Psoas muscle (tissue), 8 donors: ENCODE data around the gene FNTB. TPM values are rescaled to one million over a fixed set of nuclear protein-coding genes. Genes with fewer than 3 reads are reported as not detected.

ENCODE experiments used
- ATAC-seq, 4 donors: fragments of 200-7000 bp; cut with Tn5 transposase; one replicate each; pipeline ENCODE4 v1.9.1; 2020; ENCODE audit warnings: moderate library complexity in 3 of 4, mild to moderate bottlenecking in 2 of 4
- DNase-seq, 2 donors: peaks; one replicate each; pipeline ENCODE4 v3.0.0-alpha.2; 2020
- H3K27ac ChIP-seq: fragments of 200-600 bp; one replicate; pipeline ENCODE4 v1.8.0; 2022
- H3K27me3 ChIP-seq, 3 donors: fragments of 200-600 bp in 1 of 3; one replicate each; pipeline versions ENCODE4 v1.6.1 to v1.8.0; 2013 to 2022; ENCODE audit warnings: low read length in 2 of 3, mild to moderate bottlenecking in 2 of 3, moderate library complexity in 1 of 3; ENCODE audit not compliant: insufficient read depth in 3 of 3
- H3K36me3 ChIP-seq, 2 donors: fragments of 200-600 bp in 1 of 2; one replicate each; pipeline versions ENCODE4 v1.6.1 to v1.8.0; 2013 to 2022; ENCODE audit warnings: low read depth in 1 of 2, mild to moderate bottlenecking in 1 of 2, moderate library complexity in 1 of 2; ENCODE audit not compliant: insufficient read depth in 1 of 2
- H3K4me1 ChIP-seq: fragments of 200-600 bp; one replicate; pipeline ENCODE4 v1.8.0; 2022
- H3K4me3 ChIP-seq: fragments of 200-600 bp; one replicate; pipeline ENCODE4 v1.8.0; 2022; ENCODE audit warnings: mild to moderate bottlenecking
- H3K9me3 ChIP-seq: fragments of 200-600 bp; one replicate; pipeline ENCODE4 v1.8.0; 2022
- WGBS, 3 donors: extraction: QIAGEN DNeasy Blood & Tissue Kit; methylation state at CpG; one replicate each; pipeline versions ENCODE4 v1.1.6 to v1.1.7; 2013; 5-methylcytosine and 5-hydroxymethylcytosine counted together
- intact Hi-C, 2 donors: fragments of 100-400 bp; cut with DNase I; formaldehyde crosslinking; loops; one replicate each; pipeline versions ENCODE4 v1.11.0 to v1.14.2; 2022
- polyA plus RNA-seq, 3 donors: library from polyadenylated mRNA; stranded (reverse); fragments of 200-250 nt; gene quantifications; one replicate each; pipeline ENCODE4 v1.2.3, GENCODE V29; 2013
- total RNA-seq, 4 donors: library from RNA; stranded (reverse); fragmentation: NEBNext Ultra II Directional in 2 of 4; extraction: Animal tissue kit (Norgen Biotek cat#: 25700) in 2 of 4; gene quantifications; one replicate each; pipeline versions ENCODE4 v1.2.1 to v1.2.4, GENCODE V29; 2021 to 2023
- TF ChIP-seq, protein P1 (sequence below): fragments of 200-600 bp; IDR thresholded peaks from one replicate; pipeline ENCODE4 v1.8.0; 2022; ENCODE audit warnings: antibody characterized with exemption
- donor health status: healthy with polysubstance abuse.
- donor health status: DM: no; HTN: no; CAD: no; lungs with moderate emphysema.
- donor health status: Bipolar disorder and iron deficiency.
- donor health status: healthy.
- donor health status: DM: yes; HTN: yes; CAD: no.
- donor health status: DM: no; HTN: no; CAD: no.
- donor health status: DM: no; HTN: no; CAD: no.
- donor health status: DM: yes; HTN: yes; CAD: no.

Gene FNTB
- total and polyA plus RNA-seq, 7 donors, result 10.2 to 28.8 (median 19.4) TPM

- ATAC-seq, result no peak
- 93 to 94% (median 94%) methylated on average over 9 of the region's 9 CpGs for WGBS, 3 donors
- no peak for DNase-seq
- Histone ChIP-seq H3K4me1 (no peaks in the 10 kb centered on the region), H3K27me3 (no peaks in the 10 kb centered on the region), H3K27ac (no peak overlapping the region), H3K36me3 (peaks cover 5 to 55% of the 10 kb centered on the region in 2 donors), H3K4me3 (no peak overlapping the region), H3K9me3 (no peaks in the 10 kb centered on the region)
- intact Hi-C loops, result no loop called here
- TF ChIP-seq, protein P1, sequence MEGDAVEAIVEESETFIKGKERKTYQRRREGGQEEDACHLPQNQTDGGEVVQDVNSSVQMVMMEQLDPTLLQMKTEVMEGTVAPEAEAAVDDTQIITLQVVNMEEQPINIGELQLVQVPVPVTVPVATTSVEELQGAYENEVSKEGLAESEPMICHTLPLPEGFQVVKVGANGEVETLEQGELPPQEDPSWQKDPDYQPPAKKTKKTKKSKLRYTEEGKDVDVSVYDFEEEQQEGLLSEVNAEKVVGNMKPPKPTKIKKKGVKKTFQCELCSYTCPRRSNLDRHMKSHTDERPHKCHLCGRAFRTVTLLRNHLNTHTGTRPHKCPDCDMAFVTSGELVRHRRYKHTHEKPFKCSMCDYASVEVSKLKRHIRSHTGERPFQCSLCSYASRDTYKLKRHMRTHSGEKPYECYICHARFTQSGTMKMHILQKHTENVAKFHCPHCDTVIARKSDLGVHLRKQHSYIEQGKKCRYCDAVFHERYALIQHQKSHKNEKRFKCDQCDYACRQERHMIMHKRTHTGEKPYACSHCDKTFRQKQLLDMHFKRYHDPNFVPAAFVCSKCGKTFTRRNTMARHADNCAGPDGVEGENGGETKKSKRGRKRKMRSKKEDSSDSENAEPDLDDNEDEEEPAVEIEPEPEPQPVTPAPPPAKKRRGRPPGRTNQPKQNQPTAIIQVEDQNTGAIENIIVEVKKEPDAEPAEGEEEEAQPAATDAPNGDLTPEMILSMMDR, result no peak
Observed at GRCh38 chr14:65040666-65041433, 54.2 kb downstream of the FNTB start.

DNA sequence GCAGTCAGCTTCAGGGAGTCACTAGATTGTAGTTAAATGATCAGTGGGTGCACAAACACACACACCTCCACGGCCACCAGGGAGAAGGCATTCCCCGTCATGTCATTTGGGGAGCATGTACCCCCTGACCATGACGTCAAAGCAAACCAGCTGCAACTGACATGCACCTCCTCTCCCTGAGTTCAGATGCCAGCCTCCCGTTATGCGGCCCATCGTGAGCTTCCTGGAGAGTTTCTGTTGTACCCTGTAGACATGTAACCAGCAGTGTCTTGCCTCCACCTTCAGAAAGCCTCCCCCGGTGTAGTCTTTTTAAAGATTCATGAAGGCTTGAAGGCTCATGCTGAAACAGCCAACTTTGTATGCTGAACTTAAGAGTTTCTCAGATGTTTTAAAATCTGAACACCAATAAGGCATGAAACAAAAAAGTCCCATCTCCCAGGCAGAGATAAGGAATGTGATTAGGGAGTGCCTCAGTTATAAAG, 54.8 kb downstream of the FNTB start:
- no peaks in the 10 kb centered on the region for H3K27me3 ChIP-seq
- peaks cover 5 to 61% of the 10 kb centered on the region in 2 donors for H3K36me3 ChIP-seq
- ATAC-seq, result no peak

DNA sequence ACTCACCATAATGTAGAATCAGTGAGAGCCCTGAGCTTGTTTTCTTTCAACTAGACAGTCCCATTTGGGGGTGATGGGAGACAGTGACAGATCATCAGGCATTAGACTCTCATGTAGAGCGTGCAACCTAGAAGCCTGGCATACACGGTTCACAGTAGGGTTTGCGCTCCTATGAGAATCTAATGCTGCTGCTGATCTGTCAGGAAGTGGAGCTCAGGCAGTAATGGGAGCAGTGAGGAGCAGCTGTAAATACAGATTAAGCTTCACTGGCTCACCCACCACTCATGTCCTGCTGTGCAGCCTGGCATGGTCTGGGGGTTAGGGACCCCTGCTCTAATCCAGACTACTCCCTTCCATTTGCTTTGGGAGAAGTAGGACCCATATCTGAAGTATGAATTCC, 55.6 kb downstream of the FNTB start:
- TF ChIP-seq, protein P1, result no peak
- 89 to 97% (median 91%) methylated on average over 3 of the region's 3 CpGs for WGBS, 3 donors
- Histone ChIP-seq H3K4me1 (peaks cover 5% of the 10 kb centered on the region), H3K36me3 (peaks cover 5 to 63% of the 10 kb centered on the region in 2 donors), H3K27me3 (no peaks in the 10 kb centered on the region), H3K9me3 (no peaks in the 10 kb centered on the region), H3K4me3 (no peak overlapping the region), H3K27ac (no peak overlapping the region)
- DNase-seq, result no peak
- ATAC-seq, result no peak
- intact Hi-C loops, result no loop called here

More for the DNA sequence above, 54.8 kb downstream of the FNTB start:
- Histone ChIP-seq H3K27ac (no peak overlapping the region), H3K4me1 (no peaks in the 10 kb centered on the region), H3K9me3 (no peaks in the 10 kb centered on the region), H3K4me3 (no peak overlapping the region)
- TF ChIP-seq, protein P1, result no peak
- 91 to 96% (median 95%) methylated on average over 7 of the region's 7 CpGs for WGBS, 3 donors
- intact Hi-C loops, result no loop called here
- no peak for DNase-seq

DNA sequence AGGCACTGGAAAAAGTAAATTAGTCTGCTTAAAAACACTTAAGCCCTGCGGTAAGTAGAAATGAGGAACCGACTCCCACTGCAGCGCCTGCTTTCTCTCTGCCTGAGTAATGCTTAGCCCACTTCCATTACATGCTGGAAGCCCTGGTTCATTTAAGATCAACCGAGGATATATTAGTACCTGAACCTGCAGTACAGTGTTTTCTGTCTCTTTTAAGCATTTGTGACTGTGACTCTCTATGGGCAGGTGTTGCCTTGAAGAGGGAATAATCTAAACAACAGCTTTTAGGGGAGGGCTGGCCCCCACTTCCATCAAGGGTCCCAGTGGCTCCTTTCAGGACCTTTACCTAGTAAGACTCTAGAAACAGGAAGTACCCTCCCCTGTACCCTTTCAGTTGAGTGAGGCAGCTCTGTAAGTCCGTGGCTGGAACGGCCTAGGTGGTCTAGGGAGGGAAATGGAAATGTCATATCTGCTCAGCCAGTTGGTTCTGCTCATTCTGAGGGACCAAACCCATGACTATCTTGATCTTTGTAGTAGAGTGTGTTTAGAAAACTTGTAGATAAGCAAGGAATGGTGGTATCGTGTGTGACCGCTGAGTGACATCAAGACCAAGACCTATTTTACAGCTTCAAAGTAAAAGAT, 56.2 kb downstream of the FNTB start:
- no peaks in the 10 kb centered on the region for H3K9me3 ChIP-seq
- H3K36me3 ChIP-seq, result peaks cover 5 to 63% of the 10 kb centered on the region in 2 donors
- DNase-seq, result no peak
- H3K4me3 ChIP-seq, result no peak overlapping the region
- H3K27ac ChIP-seq, result no peak overlapping the region
- H3K4me1 ChIP-seq, result peaks cover 9% of the 10 kb centered on the region
- no peaks in the 10 kb centered on the region for H3K27me3 ChIP-seq
- TF ChIP-seq, protein P1, result no peak
- intact Hi-C loops, result no loop called here
- 81 to 88% (median 85%) methylated on average over 8 of the region's 8 CpGs for WGBS, 3 donors
- no peak for ATAC-seq
